ENCODE data around the gene KDM2B. TPM values are rescaled to one million over a fixed set of nuclear protein-coding genes. Genes with fewer than 3 reads are reported as not detected.

Gene KDM2B
- total and polyA plus RNA-seq, 2 donors (not counting 1 experiment from before 2014, with no cell fraction given): 108 to 126 TPM

GRCh38 chr12:121443193-121443870 is 137.5 kb downstream of the KDM2B start:
- ChIA-PET CTCF (interaction anchor here (0.5 to 7.7 kb wide), 32 partner anchors 8 to 916 kb away, joined by 3 to 115 read pairs (median 4); partner anchors contain the start of genes ANAPC5, RNF34 and TMEM120B), POLR2A (interaction anchor here (0.5 to 0.6 kb wide), 2 partner anchors 17 to 47 kb away, joined by 4 read pairs; no protein-coding TSS in a partner anchor)
- Histone ChIP-seq H3K27me3 (replicated peaks in 1 of 4; ENCODE audit: control extremely low read depth in 1 of 4, control insufficient read depth in 3 of 4, insufficient read depth in 4 of 4, low read length in 3 of 4) (no peaks in the 10 kb centered on the region), H3K9me3 (ENCODE audit: control extremely low read depth in 1 of 3, control insufficient read depth in 2 of 3, insufficient read depth in 1 of 3, low read length in 2 of 3) (no peaks in the 10 kb centered on the region), H3K4me2 (replicated peaks; ENCODE audit: low read depth, low read length, poor library complexity, severe bottlenecking) (no peak overlapping the region), H3K4me3 (ENCODE audit: control extremely low read depth in 1 of 5, extremely low read depth in 1 of 5, insufficient read depth in 1 of 5, low read depth in 2 of 5, low read length in 4 of 5) (no peak overlapping the region), H4K20me1 (ENCODE audit: control insufficient read depth, insufficient read depth, low read length, poor library complexity, severe bottlenecking) (peaks cover 69% of the 10 kb centered on the region), H2AFZ (ENCODE audit: insufficient read depth, low read depth, low read length, poor library complexity, severe bottlenecking) (no peak overlapping the region), H3K27ac (ENCODE audit: low read length in 2 of 2) (no peak overlapping the region), H3K4me1 (ENCODE audit: control insufficient read depth in 2 of 2, insufficient read depth in 2 of 2, low read length in 2 of 2) (no peaks in the 10 kb centered on the region), H3K9ac (ENCODE audit: low read length) (no peak overlapping the region), H3K36me3 (replicated peaks in 1 of 2; ENCODE audit: control extremely low read depth in 1 of 2, control insufficient read depth in 1 of 2, extremely low read depth in 1 of 2, insufficient read depth in 2 of 2, low read length in 1 of 2) (peaks cover 8 to 73% of the 10 kb centered on the region in 2 experiments), H3K79me2 (ENCODE audit: control insufficient read depth, insufficient read depth, low read length) (peaks cover 85% of the 10 kb centered on the region)
- WGBS (ENCODE audit: insufficient coverage): 64% methylated on average over 14 of the region's 20 CpGs
- ATAC-seq (ENCODE audit: low read depth) (peak; percentile 66), DNase-seq (peak; percentile 70)
- Mint-ChIP-seq H3K4me3 (no peak overlapping the region), H3K4me1 (peaks cover 5% of the 10 kb centered on the region), H3K9me3 (ENCODE audit: insufficient read depth) (no peaks in the 10 kb centered on the region), H3K27me3 (no peaks in the 10 kb centered on the region), H3K27ac (no peak overlapping the region)
- intact Hi-C loops (cut with micrococcal nuclease): no loop called here
- TF ChIP-seq EZH2 (IDR thresholded peaks at IDR 0.05; ENCODE audit: borderline replicate concordance, insufficient read depth, low read depth, low read length, poor library complexity, severe bottlenecking) (no peak), CTCF (IDR thresholded peaks at IDR 0.05) (peak; percentile 84)
